GM19372 (cell line): ENCODE results near the gene TMEM184A.

Experiments used
- ATAC-seq: cut with Tn5 transposase; IDR thresholded peaks from one replicate; pipeline ENCODE4 v1.9.1; 2021; ENCODE audit warnings: mild to moderate bottlenecking, low read depth, moderate library complexity; ENCODE audit not compliant: unreplicated experiment

The TMEM184A gene

GRCh38 chr7:1569016-1569415, 13.0 kb upstream of the TMEM184A start:
- no peak for ATAC-seq

- no peak for ATAC-seq
Measured at GRCh38 chr7:1567896-1568510, 12.0 kb upstream of the TMEM184A start.

GRCh38 chr7:1567049-1567771, 11.2 kb upstream of the TMEM184A start:
- no peak for ATAC-seq

- no peak for ATAC-seq
Measured at GRCh38 chr7:1566687-1567048, 10.7 kb upstream of the TMEM184A start.

- ATAC-seq = no peak
Measured at GRCh38 chr7:1564603-1565022, 8.6 kb upstream of the TMEM184A start.

- no peak for ATAC-seq
Measured at GRCh38 chr7:1563981-1564602, 8.1 kb upstream of the TMEM184A start.

GRCh38 chr7:1562597-1563051, 6.6 kb upstream of the TMEM184A start:
- ATAC-seq = no peak

GRCh38 chr7:1562116-1562515, 6.1 kb upstream of the TMEM184A start:
- no peak for ATAC-seq

GRCh38 chr7:1561036-1561940, 5.3 kb upstream of the TMEM184A start:
- ATAC-seq = no peak

- ATAC-seq = no peak
Measured at GRCh38 chr7:1560620-1561031, 4.6 kb upstream of the TMEM184A start.

- ATAC-seq = no peak
Measured at GRCh38 chr7:1559626-1560590, 3.9 kb upstream of the TMEM184A start.

- no peak for ATAC-seq
Measured at GRCh38 chr7:1558841-1559625, 3.0 kb upstream of the TMEM184A start.

GRCh38 chr7:1558181-1558811, 2.3 kb upstream of the TMEM184A start:
- no peak for ATAC-seq

GRCh38 chr7:1557771-1558170, 1.8 kb upstream of the TMEM184A start:
- no peak for ATAC-seq

GRCh38 chr7:1557006-1557405, 1.0 kb upstream of the TMEM184A start:
- no peak for ATAC-seq

- ATAC-seq = no peak
Measured at GRCh38 chr7:1555046-1555812, 776 bp downstream of the TMEM184A start.

GRCh38 chr7:1554333-1555045, 1.5 kb downstream of the TMEM184A start:
- no peak for ATAC-seq
